Ovary (tissue), 9 donors: ENCODE results near the gene CSHL1. TPM values are rescaled to one million over a fixed set of nuclear protein-coding genes. Genes with fewer than 3 reads are reported as not detected.

Experiments used
- DNase-seq, 5 donors: peaks; one replicate each; pipeline ENCODE4 v3.0.0-alpha.2; 2019 to 2020
- H3K27ac ChIP-seq, 2 donors: fragments of 200-600 bp; one replicate each; pipeline versions ENCODE4 v1.5.1 to v1.8.0; 2019 to 2022
- H3K27me3 ChIP-seq: fragments of 200-600 bp; one replicate; pipeline ENCODE4 v1.8.0; 2022
- H3K36me3 ChIP-seq: fragments of 200-600 bp; sonication (generic); one replicate; pipeline ENCODE4 v1.5.1; 2019
- H3K4me1 ChIP-seq: one replicate; pipeline ENCODE4 v1.8.1; 2013; ENCODE audit warnings: mild to moderate bottlenecking, moderate library complexity; ENCODE audit not compliant: insufficient read depth
- H3K4me3 ChIP-seq: fragments of 200-600 bp; sonication (generic); one replicate; pipeline ENCODE4 v1.5.1; 2017
- H3K9me3 ChIP-seq, 2 donors: fragments of 200-600 bp in 1 of 2; sonication (generic) in 1 of 2; one replicate each; pipeline versions ENCODE4 v1.5.1 to v1.8.1; 2013 to 2019; ENCODE audit warnings: mild to moderate bottlenecking in 1 of 2, moderate library complexity in 1 of 2
- CTCF ChIP-seq, 3 donors: fragments of 450-650 bp in 2 of 3; fragments of 200-600 bp in 1 of 3; IDR thresholded peaks; one replicate each; pipeline versions ENCODE4 v1.5.1 to v1.8.0; 2016 to 2022; ENCODE audit warnings: antibody characterized with exemption in 3 of 3, mild to moderate bottlenecking in 1 of 3
- EP300 ChIP-seq: sonication (generic); formaldehyde crosslinking; IDR thresholded peaks from one replicate; pipeline ENCODE4 v1.6.1; 2017; ENCODE audit warnings: antibody characterized with exemption
- POLR2A ChIP-seq: fragments of 450-650 bp; IDR thresholded peaks from one replicate; pipeline ENCODE4 v1.6.1; 2017; ENCODE audit warnings: antibody characterized with exemption, mild to moderate bottlenecking, moderate library complexity
- WGBS, 3 donors: extraction: QIAGEN DNeasy Blood & Tissue Kit in 1 of 3; methylation state at CpG; one replicate each; pipeline versions ENCODE4 v1.1.5 to v1.1.7; 2013 to 2017; 5-methylcytosine and 5-hydroxymethylcytosine counted together
- intact Hi-C, 4 donors: fragments of 100-400 bp; cut with DNase I; formaldehyde crosslinking; loops; one replicate each; pipeline versions ENCODE4 v1.11.0 to v1.15.1; 2022 to 2023
- polyA plus RNA-seq, 2 donors: library from polyadenylated mRNA; stranded (reverse); fragments of 200-250 nt in 1 of 2; fragments of 350-450 nt in 1 of 2; fragmentation: Illumina TruSeq in 1 of 2; extraction: RNeasy Lipid Tissue Mini Kit (QIAGEN cat#74804) in 1 of 2; gene quantifications; one replicate each; pipeline ENCODE4 v1.2.3, GENCODE V29; 2013 to 2014
- total RNA-seq, 7 donors: library from RNA; depleted of rRNA in 2 of 7; stranded (reverse); fragments of >200 nt in 2 of 7; fragmentation: NEBNext Ultra II Directional in 3 of 7; extraction: Animal tissue kit (Norgen Biotek cat#: 25700) in 3 of 7; gene quantifications; one replicate each; pipeline versions ENCODE4 v1.1.0 to v1.2.4, GENCODE V29; 2016 to 2023
- donor health status: DM: no; HTN: no; CAD: no; lungs with moderate emphysema.
- donor health status: DM: no; HTN: no; CAD: no.
- donor health status: Bipolar disorder and iron deficiency.
- donor health status: DM: yes; HTN: yes; CAD: no.
- donor health status: DM: no; HTN: no; CAD: no.
- donor health status: DM: yes; HTN: yes; CAD: no.

CSHL1 gene
- total and polyA plus RNA-seq, 9 donors: not detected

- peaks cover 7% of the 10 kb centered on the region for H3K4me1 ChIP-seq
- H3K27ac ChIP-seq: no peak overlapping the region
- intact Hi-C loops: no loop called here
- peak in 1 of 5 donors; percentile 46 for DNase-seq
- no peak overlapping the region for H3K4me3 ChIP-seq
- H3K27me3 ChIP-seq: no peaks in the 10 kb centered on the region
- H3K9me3 ChIP-seq: no peaks in the 10 kb centered on the region
- no peaks in the 10 kb centered on the region for H3K36me3 ChIP-seq
- 48 to 52% (median 48%) methylated on average over 18 of the region's 18 CpGs for WGBS, 3 donors
- TF ChIP-seq CTCF (IDR thresholded peaks at IDR 0.05) (no peak), POLR2A (no peak), EP300 (no peak)
Observed at GRCh38 chr17:63949576-63950250, 38.7 kb upstream of the CSHL1 start.

- Histone ChIP-seq H3K4me3 (no peak overlapping the region), H3K27me3 (no peaks in the 10 kb centered on the region), H3K36me3 (no peaks in the 10 kb centered on the region), H3K9me3 (no peaks in the 10 kb centered on the region), H3K4me1 (peaks cover 7% of the 10 kb centered on the region), H3K27ac (no peak overlapping the region)
- intact Hi-C loops: no loop called here
- WGBS, 3 donors: 95 to 96% (median 95%) methylated on average over 9 of the region's 9 CpGs
- no peak for TF ChIP-seq POLR2A
- TF ChIP-seq EP300: no peak
- no peak for TF ChIP-seq CTCF (IDR thresholded peaks at IDR 0.05)
- DNase-seq: no peak
Observed at GRCh38 chr17:63948521-63948920, 37.5 kb upstream of the CSHL1 start.

GRCh38 chr17:63947711-63948330 lies 36.8 kb upstream of the CSHL1 start:
- Histone ChIP-seq H3K4me3 (no peak overlapping the region), H3K27ac (no peak overlapping the region), H3K4me1 (peaks cover 7% of the 10 kb centered on the region), H3K9me3 (no peaks in the 10 kb centered on the region), H3K27me3 (no peaks in the 10 kb centered on the region), H3K36me3 (no peaks in the 10 kb centered on the region)
- no peak for TF ChIP-seq CTCF (IDR thresholded peaks at IDR 0.05)
- TF ChIP-seq EP300: no peak
- no peak for TF ChIP-seq POLR2A
- intact Hi-C loops: no loop called here
- 86 to 91% (median 87%) methylated on average over 18 of the region's 18 CpGs for WGBS, 3 donors
- no peak for DNase-seq

GRCh38 chr17:63946440-63947363 lies 35.6 kb upstream of the CSHL1 start:
- Histone ChIP-seq H3K27me3 (no peaks in the 10 kb centered on the region), H3K9me3 (no peaks in the 10 kb centered on the region), H3K27ac (no peak overlapping the region), H3K4me3 (no peak overlapping the region), H3K36me3 (no peaks in the 10 kb centered on the region), H3K4me1 (peaks cover 7% of the 10 kb centered on the region)
- intact Hi-C loops: no loop called here
- TF ChIP-seq CTCF (IDR thresholded peaks at IDR 0.05) (peak in 2 of 3 donors; percentile 21 to 48), POLR2A (no peak), EP300 (no peak)
- peak in 2 of 5 donors; percentile 28 to 36 for DNase-seq
- WGBS, 3 donors: 48 to 52% (median 50%) methylated on average over 17 to 20 of the region's 20 CpGs
